ENCODE measurements around the gene HNRNPLL. TPM values are rescaled to one million over a fixed set of nuclear protein-coding genes. Genes with fewer than 3 reads are reported as not detected.

HNRNPLL gene
- total RNA-seq, 2 experiments from 2014 or later, result 44.9 to 46.5 TPM

DNA sequence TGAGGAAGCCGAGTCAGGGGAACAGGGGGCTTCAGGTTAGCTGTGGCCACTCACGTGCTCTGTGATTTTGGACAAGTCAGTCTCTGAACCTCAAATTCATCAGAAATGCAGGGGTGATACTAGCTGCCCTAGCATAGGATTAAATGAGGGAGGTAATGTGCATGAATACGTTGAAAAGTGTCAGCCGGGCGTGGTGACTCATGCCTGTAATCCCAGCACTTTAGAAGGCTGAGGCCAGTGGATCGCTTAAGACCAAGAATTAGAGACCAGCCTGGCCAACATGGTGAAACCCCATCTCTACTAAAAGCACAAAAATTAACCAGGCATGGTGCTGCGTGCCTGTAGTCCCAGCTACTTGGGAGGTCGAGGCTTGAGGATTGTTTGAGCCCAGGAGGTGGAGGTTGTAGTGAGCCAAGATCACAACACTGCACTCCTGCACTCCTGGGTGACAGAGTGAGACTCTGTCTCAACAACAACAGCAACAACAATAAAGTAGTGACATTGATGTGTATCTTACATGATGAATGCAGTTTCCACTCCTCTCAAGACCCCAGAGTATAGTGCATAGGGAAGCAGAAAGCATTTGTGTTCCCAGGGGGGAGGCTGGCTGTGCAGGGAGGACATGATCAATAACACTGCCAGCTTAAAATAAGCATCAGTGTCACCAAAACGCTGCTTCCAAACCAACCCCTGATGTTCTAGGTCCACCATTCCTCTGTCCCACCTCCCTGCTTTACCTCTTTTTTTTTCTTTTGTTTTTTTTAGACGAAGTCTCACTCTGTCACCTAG is 68.8 kb downstream of the HNRNPLL start:
- peaks cover 0 to 5% of the 10 kb centered on the region in 2 experiments for H3K27me3 ChIP-seq (ENCODE audit: control insufficient read depth in 1 of 2, insufficient read depth in 2 of 2, low read length in 2 of 2)
- POLR2A ChIA-PET, result interaction anchor here (1.4 kb wide), 1 partner anchor 217 kb away, joined by 3 read pairs; the partner anchor contains the start of gene SRSF7
- ATAC-seq (ENCODE audit: poor library complexity) (no peak), DNase-seq (no peak)
- no peaks in the 10 kb centered on the region for H3K9me3 Mint-ChIP-seq
- no peak overlapping the region for H3K27ac ChIP-seq (ENCODE audit: low read depth in 1 of 2, low read length in 2 of 2)
- H3K27me3 Mint-ChIP-seq, result peaks cover 19% of the 10 kb centered on the region
- intact Hi-C loops (cut with DNase I, micrococcal nuclease), result no loop called here
- H3K4me3 Mint-ChIP-seq, result no peak overlapping the region
- H3K36me3 Mint-ChIP-seq (ENCODE audit: low read depth), result no peaks in the 10 kb centered on the region
- no peak overlapping the region for H3K4me3 ChIP-seq (ENCODE audit: low read length)
- no peaks in the 10 kb centered on the region for H3K36me3 ChIP-seq (ENCODE audit: insufficient read depth, low read length)
- CTCF ChIA-PET, result no interaction called here
- H3K4me1 Mint-ChIP-seq (ENCODE audit: low read depth), result no peaks in the 10 kb centered on the region
- TF ChIP-seq, protein P1, sequence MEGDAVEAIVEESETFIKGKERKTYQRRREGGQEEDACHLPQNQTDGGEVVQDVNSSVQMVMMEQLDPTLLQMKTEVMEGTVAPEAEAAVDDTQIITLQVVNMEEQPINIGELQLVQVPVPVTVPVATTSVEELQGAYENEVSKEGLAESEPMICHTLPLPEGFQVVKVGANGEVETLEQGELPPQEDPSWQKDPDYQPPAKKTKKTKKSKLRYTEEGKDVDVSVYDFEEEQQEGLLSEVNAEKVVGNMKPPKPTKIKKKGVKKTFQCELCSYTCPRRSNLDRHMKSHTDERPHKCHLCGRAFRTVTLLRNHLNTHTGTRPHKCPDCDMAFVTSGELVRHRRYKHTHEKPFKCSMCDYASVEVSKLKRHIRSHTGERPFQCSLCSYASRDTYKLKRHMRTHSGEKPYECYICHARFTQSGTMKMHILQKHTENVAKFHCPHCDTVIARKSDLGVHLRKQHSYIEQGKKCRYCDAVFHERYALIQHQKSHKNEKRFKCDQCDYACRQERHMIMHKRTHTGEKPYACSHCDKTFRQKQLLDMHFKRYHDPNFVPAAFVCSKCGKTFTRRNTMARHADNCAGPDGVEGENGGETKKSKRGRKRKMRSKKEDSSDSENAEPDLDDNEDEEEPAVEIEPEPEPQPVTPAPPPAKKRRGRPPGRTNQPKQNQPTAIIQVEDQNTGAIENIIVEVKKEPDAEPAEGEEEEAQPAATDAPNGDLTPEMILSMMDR (IDR thresholded peaks at IDR 0.05), result no peak
- no peaks in the 10 kb centered on the region for H3K9me3 ChIP-seq (ENCODE audit: control insufficient read depth in 1 of 2, insufficient read depth in 1 of 2, low read length in 2 of 2)
- no peak overlapping the region for H3K27ac Mint-ChIP-seq
- peaks cover 14% of the 10 kb centered on the region for H3K4me1 ChIP-seq (ENCODE audit: insufficient read depth, low read length)

DNA sequence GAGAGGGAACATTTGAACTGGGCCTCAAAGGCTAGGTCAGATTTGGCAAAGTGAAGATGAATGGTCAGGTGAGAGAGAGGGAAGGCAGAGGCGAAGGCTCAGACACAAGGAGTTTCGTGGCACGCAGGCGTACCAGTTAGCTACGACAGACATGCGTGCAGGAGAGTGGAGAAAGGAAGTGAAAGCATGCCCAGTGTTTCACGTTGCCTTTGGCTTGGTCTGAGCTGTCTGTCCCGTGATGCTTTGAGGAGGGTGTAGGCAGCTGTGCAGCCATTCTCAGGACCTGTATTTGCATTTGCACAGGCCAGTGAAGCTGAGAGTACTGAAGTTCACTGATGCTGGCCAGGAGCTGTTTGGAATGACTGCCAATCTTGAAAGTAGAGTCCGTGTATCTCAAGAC is 69.5 kb downstream of the HNRNPLL start:
- no peak overlapping the region for H3K27ac ChIP-seq (ENCODE audit: low read depth in 1 of 2, low read length in 2 of 2)
- no peaks in the 10 kb centered on the region for H3K36me3 ChIP-seq (ENCODE audit: insufficient read depth, low read length)
- H3K36me3 Mint-ChIP-seq (ENCODE audit: low read depth), result no peaks in the 10 kb centered on the region
- peaks cover 27% of the 10 kb centered on the region for H3K27me3 Mint-ChIP-seq
- H3K4me3 Mint-ChIP-seq, result no peak overlapping the region
- ChIA-PET POLR2A (interaction anchor here (1.4 kb wide), 1 partner anchor 218 kb away, joined by 3 read pairs; the partner anchor contains the start of gene SRSF7), CTCF (no interaction called here)
- H3K4me1 ChIP-seq (ENCODE audit: insufficient read depth, low read length), result peaks cover 14% of the 10 kb centered on the region
- peaks cover 6% of the 10 kb centered on the region for H3K4me1 Mint-ChIP-seq (ENCODE audit: low read depth)
- intact Hi-C loops (cut with DNase I, micrococcal nuclease), result no loop called here
- ATAC-seq (ENCODE audit: poor library complexity), result no peak
- TF ChIP-seq, protein P1 (IDR thresholded peaks at IDR 0.05), result no peak
- H3K27me3 ChIP-seq (ENCODE audit: control insufficient read depth in 1 of 2, insufficient read depth in 2 of 2, low read length in 2 of 2), result peaks cover 0 to 12% of the 10 kb centered on the region in 2 experiments
- peak in 3 of 14 experiments; percentile 11 to 59 (median 47) for DNase-seq
- H3K9me3 ChIP-seq (ENCODE audit: control insufficient read depth in 1 of 2, insufficient read depth in 1 of 2, low read length in 2 of 2), result no peaks in the 10 kb centered on the region
- H3K27ac Mint-ChIP-seq, result no peak overlapping the region
- H3K4me3 ChIP-seq (ENCODE audit: low read length), result no peak overlapping the region
- H3K9me3 Mint-ChIP-seq, result no peaks in the 10 kb centered on the region

DNA sequence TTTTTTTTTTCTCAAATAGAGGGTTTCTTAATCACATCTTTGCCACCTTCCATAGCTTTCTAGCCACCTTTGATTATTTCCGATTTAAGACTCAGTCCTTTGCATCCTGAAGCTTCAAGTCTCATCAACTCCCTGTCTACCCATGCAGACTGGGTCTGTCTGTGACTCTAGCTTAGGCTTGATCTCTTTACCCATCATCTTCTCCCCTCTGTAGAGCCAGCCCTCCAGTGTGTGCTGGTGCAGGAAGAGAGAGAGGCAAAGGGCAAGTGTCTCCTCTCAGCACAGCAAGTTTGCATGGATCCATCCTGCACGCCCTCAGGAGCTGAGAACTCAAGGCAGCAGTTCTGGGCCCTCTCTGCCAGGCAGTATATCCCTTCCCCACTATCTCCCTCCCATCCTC is 70.4 kb downstream of the HNRNPLL start:
- intact Hi-C loops (cut with DNase I, micrococcal nuclease), result no loop called here
- H3K4me3 Mint-ChIP-seq, result no peak overlapping the region
- DNase-seq (no peak), ATAC-seq (ENCODE audit: poor library complexity) (no peak)
- H3K27ac ChIP-seq (ENCODE audit: low read depth in 1 of 2, low read length in 2 of 2), result no peak overlapping the region
- H3K27ac Mint-ChIP-seq, result no peak overlapping the region
- peaks cover 0 to 17% of the 10 kb centered on the region in 2 experiments for H3K27me3 ChIP-seq (ENCODE audit: control insufficient read depth in 1 of 2, insufficient read depth in 2 of 2, low read length in 2 of 2)
- peaks cover 33% of the 10 kb centered on the region for H3K27me3 Mint-ChIP-seq
- H3K4me3 ChIP-seq (ENCODE audit: low read length), result no peak overlapping the region
- H3K36me3 ChIP-seq (ENCODE audit: insufficient read depth, low read length), result no peaks in the 10 kb centered on the region
- TF ChIP-seq, protein P1 (IDR thresholded peaks at IDR 0.05), result no peak
- ChIA-PET POLR2A (interaction anchor here (0.5 to 0.9 kb wide), 3 partner anchors 89 to 607 kb away, joined by 3 to 4 read pairs (median 3); partner anchors contain the start of gene ATL2), CTCF (interaction anchor here (1.3 kb wide), 1 partner anchor 24 kb away, joined by 4 read pairs; no protein-coding TSS in a partner anchor)
- no peaks in the 10 kb centered on the region for H3K36me3 Mint-ChIP-seq (ENCODE audit: low read depth)
- no peaks in the 10 kb centered on the region for H3K9me3 Mint-ChIP-seq
- peaks cover 17% of the 10 kb centered on the region for H3K4me1 ChIP-seq (ENCODE audit: insufficient read depth, low read length)
- H3K9me3 ChIP-seq (ENCODE audit: control insufficient read depth in 1 of 2, insufficient read depth in 1 of 2, low read length in 2 of 2), result no peaks in the 10 kb centered on the region
- H3K4me1 Mint-ChIP-seq (ENCODE audit: low read depth), result peaks cover 8% of the 10 kb centered on the region
